ENCODE data around the gene ADARB2.

The ADARB2 gene

DNA sequence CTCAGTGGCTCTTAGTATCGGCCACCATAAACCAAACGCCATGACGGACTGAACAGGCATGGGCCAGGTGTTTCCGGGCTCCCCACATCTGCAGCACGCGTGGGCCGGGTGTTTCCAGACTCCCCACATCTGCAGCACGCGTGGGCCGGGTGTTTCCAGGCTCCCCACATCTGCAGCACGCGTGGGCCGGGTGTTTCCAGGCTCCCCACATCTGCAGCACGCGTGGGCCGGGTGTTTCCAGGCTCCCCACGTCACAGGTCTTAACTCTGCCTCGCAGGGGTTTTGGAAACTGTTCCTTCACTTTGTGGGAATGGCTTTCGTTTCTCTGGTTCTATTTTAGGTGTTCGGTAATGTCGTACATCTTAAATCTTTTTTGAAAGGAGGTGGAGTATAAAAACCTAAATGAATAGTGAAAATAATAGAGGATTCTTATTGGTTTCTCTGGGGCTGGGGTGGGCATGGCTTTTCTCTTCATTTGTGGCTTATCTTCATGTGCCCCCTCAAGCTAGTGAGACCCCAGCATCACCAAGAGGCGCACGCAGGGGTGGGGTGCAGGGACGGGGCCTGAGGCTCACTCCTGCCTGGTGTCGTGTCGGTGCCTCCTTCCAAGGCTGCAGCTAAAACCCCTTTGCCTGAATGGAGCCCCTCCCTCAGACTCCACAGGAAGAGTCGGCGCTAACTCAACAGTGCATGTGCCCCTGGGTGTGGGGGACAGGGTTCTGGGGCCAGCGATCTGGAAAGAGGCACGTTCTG lies 554.9 kb downstream of the ADARB2 start:
- TF ChIP-seq, protein P1, sequence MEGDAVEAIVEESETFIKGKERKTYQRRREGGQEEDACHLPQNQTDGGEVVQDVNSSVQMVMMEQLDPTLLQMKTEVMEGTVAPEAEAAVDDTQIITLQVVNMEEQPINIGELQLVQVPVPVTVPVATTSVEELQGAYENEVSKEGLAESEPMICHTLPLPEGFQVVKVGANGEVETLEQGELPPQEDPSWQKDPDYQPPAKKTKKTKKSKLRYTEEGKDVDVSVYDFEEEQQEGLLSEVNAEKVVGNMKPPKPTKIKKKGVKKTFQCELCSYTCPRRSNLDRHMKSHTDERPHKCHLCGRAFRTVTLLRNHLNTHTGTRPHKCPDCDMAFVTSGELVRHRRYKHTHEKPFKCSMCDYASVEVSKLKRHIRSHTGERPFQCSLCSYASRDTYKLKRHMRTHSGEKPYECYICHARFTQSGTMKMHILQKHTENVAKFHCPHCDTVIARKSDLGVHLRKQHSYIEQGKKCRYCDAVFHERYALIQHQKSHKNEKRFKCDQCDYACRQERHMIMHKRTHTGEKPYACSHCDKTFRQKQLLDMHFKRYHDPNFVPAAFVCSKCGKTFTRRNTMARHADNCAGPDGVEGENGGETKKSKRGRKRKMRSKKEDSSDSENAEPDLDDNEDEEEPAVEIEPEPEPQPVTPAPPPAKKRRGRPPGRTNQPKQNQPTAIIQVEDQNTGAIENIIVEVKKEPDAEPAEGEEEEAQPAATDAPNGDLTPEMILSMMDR (IDR thresholded peaks at IDR 0.05; ENCODE audit: low read depth, low read length), result no peak
- no peak overlapping the region for H3K4me3 ChIP-seq (ENCODE audit: low read depth, low read length)

DNA sequence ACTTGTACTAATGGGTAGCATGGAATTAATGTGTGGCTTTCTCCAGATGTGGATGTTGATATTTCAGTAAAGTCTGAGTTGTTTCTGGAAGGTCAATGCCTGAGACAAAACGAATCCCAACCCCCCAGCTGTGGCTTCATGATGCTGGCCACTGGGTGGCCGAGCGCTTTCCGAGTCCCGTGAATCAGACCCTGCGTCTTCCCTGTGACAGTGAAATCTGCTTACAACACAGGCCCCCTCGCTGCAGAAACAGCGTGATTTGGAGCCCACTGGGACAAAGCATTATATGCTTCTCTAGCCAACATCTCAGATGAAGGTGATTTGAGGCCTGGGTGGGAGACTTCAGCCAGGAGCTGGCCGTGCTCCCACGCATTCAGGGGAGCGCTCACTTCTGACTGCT lies 556.5 kb downstream of the ADARB2 start:
- H3K4me3 ChIP-seq (ENCODE audit: low read depth, low read length), result no peak overlapping the region
- TF ChIP-seq, protein P1 (IDR thresholded peaks at IDR 0.05; ENCODE audit: low read depth, low read length), result no peak

DNA sequence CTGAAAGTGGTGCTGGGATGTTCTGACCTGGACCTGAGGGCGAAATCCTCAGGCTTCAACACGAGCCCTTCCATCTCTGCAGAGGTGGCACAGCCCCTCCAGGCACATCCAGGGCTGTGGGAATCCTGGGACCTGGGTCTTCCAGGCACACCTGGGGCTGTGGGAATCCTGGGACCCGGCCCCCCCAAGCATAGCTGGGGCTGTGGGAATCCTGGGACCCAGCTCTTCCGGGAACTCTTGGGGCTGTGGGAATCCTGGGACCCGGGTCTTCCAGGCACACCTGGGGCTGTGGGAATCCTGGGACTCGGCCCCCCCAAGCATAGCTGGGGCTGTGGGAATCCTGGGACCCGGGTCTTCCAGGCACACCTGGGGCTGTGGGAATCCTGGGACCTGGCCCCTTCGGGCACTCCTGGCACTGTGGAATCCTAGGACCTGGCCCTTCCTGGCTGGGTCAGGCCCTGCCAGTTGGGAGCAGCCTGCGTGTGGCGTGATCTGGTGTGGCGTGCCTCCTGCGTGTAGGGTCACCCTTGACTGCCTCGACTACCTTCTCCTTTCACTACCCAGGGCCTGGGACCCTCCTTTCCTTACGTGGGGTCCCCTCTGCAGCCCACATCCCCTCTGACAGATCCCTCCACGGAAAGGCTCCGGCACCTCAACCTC lies 557.1 kb downstream of the ADARB2 start:
- TF ChIP-seq, protein P1 (IDR thresholded peaks at IDR 0.05; ENCODE audit: low read depth, low read length), result no peak
- no peak overlapping the region for H3K4me3 ChIP-seq (ENCODE audit: low read depth, low read length)

DNA sequence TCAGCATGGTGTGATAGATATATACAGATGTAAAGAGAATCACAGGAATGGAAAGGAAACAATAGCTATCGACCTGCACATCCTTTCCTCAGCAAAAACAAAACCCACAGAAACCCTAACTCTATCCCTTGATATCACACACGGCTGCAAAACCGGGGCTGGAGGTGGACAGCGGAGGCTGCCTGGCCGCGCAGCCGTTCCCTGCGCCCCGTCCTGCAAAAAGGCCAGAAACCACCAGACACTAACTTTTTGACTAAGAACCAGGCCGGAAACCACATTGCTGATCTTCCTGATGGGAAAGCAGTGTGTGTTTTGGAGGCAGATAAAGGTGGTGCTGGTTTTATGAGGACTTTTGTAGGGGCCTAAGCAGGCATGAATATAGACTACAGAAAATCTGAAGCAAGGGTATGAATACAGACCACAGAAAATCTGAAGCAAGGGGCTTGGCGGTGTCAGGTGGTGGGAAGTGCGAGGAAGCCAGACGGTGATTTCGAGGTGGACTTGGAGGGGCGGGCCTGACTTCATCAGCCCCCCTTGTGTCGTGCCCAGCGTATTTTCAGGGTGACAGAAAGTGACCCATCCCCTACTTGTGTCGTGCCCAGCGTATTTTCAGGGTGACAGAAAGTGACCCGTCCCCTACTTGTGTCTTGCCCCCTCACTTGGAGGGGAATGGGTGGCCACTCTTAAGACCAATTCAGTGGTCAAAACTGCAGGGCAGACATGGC lies 557.8 kb downstream of the ADARB2 start:
- TF ChIP-seq, protein P1 (IDR thresholded peaks at IDR 0.05; ENCODE audit: low read depth, low read length), result no peak
- H3K4me3 ChIP-seq (ENCODE audit: low read depth, low read length), result no peak overlapping the region

DNA sequence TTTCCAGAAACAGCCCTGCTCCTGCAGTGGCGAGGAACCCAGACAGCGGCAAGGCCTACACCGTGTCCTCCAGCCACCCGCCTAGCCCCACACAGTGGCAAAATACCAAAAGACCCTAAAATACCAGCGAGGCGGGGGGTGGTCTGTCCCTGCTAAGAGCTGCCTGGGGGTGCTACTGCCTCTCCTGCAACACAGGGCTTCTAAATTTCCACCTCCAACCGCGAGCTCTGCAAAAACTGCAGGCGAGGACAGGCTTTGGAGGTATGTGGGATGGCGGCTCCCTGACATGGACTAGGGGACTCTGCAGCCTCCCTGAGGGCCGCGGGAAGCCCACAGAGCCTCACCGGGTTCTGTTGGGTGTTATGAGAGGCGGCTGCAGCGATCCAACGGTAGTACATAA lies 558.8 kb downstream of the ADARB2 start:
- H3K4me3 ChIP-seq (ENCODE audit: low read depth, low read length), result no peak overlapping the region
- TF ChIP-seq, protein P1 (IDR thresholded peaks at IDR 0.05; ENCODE audit: low read depth, low read length), result no peak

DNA sequence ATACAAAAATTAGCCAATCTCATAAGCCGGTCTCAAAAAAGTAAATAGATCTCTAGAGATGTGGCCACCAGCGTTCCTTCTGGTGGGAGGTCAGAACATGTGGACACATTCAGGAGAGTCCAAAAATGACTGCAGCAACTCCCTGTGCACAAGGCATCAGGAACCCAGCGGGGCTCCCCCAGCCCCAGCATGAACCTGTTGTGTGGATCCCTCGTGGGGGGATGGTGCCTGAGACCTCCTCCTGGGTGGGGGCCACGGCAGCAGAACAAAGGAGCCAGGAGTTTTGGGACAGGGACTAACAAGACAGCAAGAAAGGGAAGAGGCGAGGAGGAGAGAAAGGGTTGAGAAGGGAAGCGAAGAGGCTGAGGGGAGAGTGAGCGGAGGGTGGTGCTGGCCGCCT lies 559.4 kb downstream of the ADARB2 start:
- no peak overlapping the region for H3K4me3 ChIP-seq (ENCODE audit: low read depth, low read length)
- TF ChIP-seq, protein P1 (IDR thresholded peaks at IDR 0.05; ENCODE audit: low read depth, low read length), result no peak
